AG09319 (cell line): ENCODE data around the gene MMEL1.

ENCODE experiments used
- DNase-seq: peaks from one replicate; pipeline ENCODE4 v3.0.0-alpha.2; 2010; ENCODE audit warnings: low read depth; ENCODE audit errors: extremely low read depth
- TF ChIP-seq, protein P1 (sequence below): IDR thresholded peaks from 2 replicates; pipeline ENCODE4 v1.5.1; 2011; ENCODE audit warnings: low read depth, mild to moderate bottlenecking, inconsistent platforms, low read length, moderate library complexity

MMEL1 gene

DNA sequence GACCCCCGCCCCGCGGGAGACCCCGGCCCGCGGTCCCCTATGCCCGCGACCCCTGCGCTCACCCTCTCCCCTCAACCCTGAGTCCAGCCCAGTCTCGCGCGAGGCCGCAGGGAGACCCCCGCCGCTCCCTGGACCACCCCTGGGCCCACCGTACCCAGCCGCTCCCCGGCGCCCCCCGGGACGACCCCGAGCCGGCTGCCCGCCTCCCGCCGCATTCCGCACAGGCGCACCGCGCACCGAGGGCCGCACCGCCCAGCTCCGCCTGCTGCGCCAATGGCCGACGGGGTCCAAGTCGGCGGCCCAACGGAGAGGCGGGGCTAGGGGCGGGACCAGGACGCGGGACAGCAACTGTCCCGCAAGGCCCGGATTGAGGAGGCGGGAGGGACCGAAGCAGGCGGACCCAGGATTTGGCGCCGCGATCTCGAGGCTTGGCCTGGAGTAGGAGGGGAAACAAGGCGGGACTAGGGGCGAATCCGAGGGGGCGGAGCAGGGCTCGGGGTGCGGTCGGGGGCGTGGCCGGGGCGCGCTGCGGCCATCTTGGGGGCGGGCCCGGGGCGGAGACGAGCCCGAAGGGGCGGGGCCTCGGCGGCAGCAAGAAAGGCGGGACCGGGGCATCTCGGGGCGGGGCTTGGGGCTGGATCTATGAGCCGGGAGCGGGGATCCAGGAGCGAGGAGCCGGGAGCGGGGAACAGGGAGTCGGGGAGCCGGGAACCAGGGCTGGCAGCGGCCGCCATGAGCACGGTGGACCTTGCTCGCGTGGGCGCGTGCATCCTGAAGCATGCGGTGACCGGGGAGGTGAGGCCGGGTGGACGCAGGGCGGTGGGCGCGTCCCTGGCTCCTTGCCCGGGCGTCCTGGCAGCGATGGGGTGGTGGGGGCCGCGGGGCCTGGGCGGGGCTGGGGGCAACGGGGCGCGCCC, 46.4 kb downstream of the MMEL1 start, which contains the start of gene PRXL2B:
TSS of gene PRXL2B (plus strand) at position 624 of the 917 bp plus-strand sequence. CDS start at position 733, 109 bp downstream.
- TF ChIP-seq, protein P1, sequence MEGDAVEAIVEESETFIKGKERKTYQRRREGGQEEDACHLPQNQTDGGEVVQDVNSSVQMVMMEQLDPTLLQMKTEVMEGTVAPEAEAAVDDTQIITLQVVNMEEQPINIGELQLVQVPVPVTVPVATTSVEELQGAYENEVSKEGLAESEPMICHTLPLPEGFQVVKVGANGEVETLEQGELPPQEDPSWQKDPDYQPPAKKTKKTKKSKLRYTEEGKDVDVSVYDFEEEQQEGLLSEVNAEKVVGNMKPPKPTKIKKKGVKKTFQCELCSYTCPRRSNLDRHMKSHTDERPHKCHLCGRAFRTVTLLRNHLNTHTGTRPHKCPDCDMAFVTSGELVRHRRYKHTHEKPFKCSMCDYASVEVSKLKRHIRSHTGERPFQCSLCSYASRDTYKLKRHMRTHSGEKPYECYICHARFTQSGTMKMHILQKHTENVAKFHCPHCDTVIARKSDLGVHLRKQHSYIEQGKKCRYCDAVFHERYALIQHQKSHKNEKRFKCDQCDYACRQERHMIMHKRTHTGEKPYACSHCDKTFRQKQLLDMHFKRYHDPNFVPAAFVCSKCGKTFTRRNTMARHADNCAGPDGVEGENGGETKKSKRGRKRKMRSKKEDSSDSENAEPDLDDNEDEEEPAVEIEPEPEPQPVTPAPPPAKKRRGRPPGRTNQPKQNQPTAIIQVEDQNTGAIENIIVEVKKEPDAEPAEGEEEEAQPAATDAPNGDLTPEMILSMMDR = no peak
- DNase-seq = peak; percentile 99

DNA sequence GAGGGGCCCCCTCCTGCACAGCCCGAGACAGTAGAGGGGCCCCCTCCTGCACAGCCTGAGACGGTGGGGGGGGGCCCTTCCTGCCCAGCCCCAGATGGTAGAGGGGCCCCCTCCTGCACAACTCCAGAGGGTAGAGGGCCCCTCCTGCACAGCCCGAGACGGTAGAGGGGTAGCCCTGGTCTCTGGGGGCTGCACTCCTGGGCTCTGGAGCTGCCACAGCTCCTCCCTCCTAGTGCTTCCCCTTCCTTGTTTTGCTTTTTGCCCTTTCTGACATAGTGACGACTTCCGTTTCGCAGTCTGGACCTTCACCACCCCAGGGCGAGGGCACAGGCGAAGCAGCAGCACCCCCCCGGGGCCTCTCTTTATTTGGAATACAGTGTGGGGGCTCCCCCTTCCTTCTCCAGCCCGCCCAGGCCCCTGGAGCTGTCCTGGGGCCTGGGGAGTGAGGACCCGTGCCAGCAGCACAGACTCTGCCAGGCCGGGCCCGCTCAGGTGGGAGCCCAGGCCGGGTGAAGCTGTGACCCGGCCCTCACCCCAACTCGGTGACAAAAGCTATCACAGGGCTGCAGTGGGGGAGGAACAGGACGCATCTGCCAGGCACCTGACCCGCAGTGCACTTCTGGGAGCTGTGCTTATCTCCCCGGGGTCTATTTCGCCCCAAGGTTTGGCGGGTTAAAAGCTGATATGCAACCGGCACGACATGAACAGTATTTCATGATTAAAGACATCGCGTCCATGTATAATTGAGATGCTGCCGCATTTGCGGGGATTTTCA, 47.3 kb downstream of the MMEL1 start:
- TF ChIP-seq, protein P1 = no peak
- no peak for DNase-seq

DNA sequence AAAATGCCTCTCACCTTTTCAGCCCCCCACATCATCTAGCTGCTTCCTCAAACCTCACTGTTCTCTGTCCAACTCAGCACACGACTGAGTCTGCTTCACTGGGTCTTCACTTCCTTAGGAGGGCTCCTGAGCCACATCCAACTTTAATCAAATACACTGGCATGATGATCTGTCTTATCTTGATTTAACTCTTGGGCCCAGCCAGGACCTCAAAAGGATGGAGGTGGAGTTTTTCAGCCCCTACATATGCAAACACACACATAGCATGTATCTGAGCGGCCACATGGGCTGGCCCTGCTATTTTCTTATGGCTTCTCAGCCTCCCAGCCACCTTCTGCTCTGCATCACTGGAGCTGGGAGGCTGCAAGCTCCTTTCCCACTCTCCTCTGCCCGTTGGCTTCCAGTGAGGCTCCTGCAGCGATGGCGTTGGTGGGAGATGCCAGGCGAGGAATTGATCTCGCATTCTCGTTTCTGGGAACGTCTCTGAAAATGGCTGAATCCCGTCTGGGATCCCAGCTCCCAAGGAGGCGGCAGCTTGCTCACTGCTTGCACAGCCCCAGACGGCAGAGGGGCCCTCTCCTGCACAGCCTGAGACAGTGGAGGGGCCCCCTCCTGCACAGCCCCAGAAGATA, 48.0 kb downstream of the MMEL1 start:
- TF ChIP-seq, protein P1 = no peak
- no peak for DNase-seq

DNA sequence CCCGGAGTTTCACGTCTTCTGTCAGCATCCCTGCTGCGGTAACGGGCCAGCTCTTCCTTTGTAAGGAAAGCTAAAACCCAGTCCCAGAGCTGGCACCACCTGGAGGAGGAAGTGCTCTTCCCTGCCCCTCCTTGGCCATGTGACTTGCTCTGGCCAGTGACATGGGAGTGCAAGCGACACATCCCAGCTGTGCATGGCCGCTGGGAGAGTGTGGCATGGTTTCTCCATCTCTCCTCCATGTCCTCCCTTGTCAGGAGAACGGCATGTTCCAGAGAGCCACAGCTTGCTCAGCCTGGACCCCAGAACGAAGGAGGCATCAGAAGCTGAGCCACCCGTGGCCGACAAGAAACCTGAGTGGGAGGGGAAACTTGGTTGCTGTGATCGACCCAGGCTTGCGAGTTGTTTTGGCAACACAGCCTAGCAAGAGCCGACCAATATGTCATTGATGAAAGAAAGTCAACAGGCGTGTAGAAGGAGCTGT, 48.9 kb downstream of the MMEL1 start:
- no peak for DNase-seq

DNA sequence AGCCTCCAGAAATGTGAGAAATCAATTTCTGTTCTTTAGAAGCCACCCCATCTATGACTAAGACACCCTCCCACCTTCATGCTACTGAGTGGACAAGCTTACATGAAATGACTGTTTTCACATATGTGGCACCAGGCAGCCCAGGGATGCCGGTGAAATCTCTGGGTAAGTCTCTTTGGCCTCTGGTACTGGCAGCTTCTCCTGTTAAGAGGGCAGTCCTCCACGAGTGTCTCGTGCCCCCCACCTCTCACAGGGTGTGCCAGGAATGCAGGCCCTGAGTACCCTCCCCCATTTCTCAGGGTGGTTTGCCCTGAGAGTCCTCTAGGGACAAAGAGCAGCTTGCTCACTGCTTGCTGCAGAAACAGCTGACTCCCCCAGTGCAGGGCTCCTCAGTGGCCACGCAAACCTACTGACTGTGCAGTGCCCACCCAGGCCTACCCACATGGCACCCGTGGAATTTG, 49.5 kb downstream of the MMEL1 start:
- no peak for DNase-seq
- TF ChIP-seq, protein P1 = no peak

More for the DNA sequence above, 48.9 kb downstream of the MMEL1 start:
- TF ChIP-seq, protein P1 = no peak

DNA sequence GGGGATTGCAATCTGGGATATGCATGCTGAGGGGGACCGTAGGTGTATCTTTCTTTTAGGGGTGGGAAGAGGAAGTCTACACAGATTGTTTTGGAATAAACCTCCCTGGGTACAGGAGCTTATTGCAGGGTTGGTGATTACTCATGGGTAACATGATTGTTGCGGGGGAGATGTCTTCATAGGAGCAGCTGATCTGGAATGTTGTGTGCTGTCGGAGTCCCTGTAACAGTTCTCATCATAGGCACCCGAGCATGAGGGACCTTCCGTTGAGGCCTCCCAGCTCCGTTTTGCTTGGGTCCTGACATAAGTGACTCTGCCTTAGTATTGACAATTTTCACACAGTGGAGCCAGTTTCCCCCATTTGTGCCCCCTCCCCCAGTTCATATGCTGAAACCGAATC, 50.4 kb downstream of the MMEL1 start:
- no peak for DNase-seq

More for the DNA sequence above, 50.4 kb downstream of the MMEL1 start:
- TF ChIP-seq, protein P1 = no peak
